ENCODE data around the gene MYRIP.

GRCh38 chr3:40223856-40224255 lies 414.4 kb downstream of the MYRIP start:
- no peak for TF ChIP-seq CTCF (conservative IDR thresholded peaks at IDR 0.05 in 1 of 2, IDR thresholded peaks at IDR 0.05 in 1 of 2; ENCODE audit: extremely low read depth in 1 of 2, insufficient read depth in 1 of 2, low read depth in 1 of 2, low read length in 2 of 2)
- TF ChIP-seq EZH2 (IDR thresholded peaks at IDR 0.05; ENCODE audit: borderline replicate concordance, low read length): no peak
